IPS-NIHi7 (cell line): Measurements from ENCODE around the gene DYRK4.

Source experiments
- DNase-seq: peaks from one replicate; pipeline ENCODE4 v3.0.0; 2012; ENCODE audit warnings: mixed read lengths; ENCODE audit errors: extremely low spot score

The DYRK4 gene

GRCh38 chr12:4564818-4565217 lies 2.8 kb downstream of the DYRK4 start:
- DNase-seq, result no peak

GRCh38 chr12:4566474-4566873 lies 4.5 kb downstream of the DYRK4 start:
- DNase-seq, result no peak

- no peak for DNase-seq
Observed at GRCh38 chr12:4567073-4567881, 5.3 kb downstream of the DYRK4 start.

GRCh38 chr12:4569261-4569660 lies 7.3 kb downstream of the DYRK4 start:
- DNase-seq, result no peak

- DNase-seq, result no peak
Observed at GRCh38 chr12:4572680-4573079, 10.7 kb downstream of the DYRK4 start.

GRCh38 chr12:4579305-4580102 lies 17.5 kb downstream of the DYRK4 start:
- peak; percentile 50 for DNase-seq

GRCh38 chr12:4580281-4580688 lies 18.3 kb downstream of the DYRK4 start:
- DNase-seq, result no peak

- no peak for DNase-seq
Observed at GRCh38 chr12:4584281-4584680, 22.3 kb downstream of the DYRK4 start.

GRCh38 chr12:4584896-4585295 lies 22.9 kb downstream of the DYRK4 start:
- no peak for DNase-seq

GRCh38 chr12:4586500-4586899 lies 24.5 kb downstream of the DYRK4 start:
- no peak for DNase-seq

GRCh38 chr12:4587108-4587507 lies 25.1 kb downstream of the DYRK4 start:
- DNase-seq, result peak; percentile 70

GRCh38 chr12:4588916-4589315 lies 26.9 kb downstream of the DYRK4 start:
- no peak for DNase-seq

GRCh38 chr12:4589941-4590340 lies 27.9 kb downstream of the DYRK4 start:
- DNase-seq, result no peak

- DNase-seq, result no peak
Observed at GRCh38 chr12:4591180-4591687, 29.2 kb downstream of the DYRK4 start.

GRCh38 chr12:4595881-4596280 lies 33.9 kb downstream of the DYRK4 start:
- no peak for DNase-seq

GRCh38 chr12:4603421-4603820 lies 41.4 kb downstream of the DYRK4 start:
- DNase-seq, result no peak

GRCh38 chr12:4603946-4604345 lies 41.9 kb downstream of the DYRK4 start:
- no peak for DNase-seq

GRCh38 chr12:4604684-4605193 lies 42.7 kb downstream of the DYRK4 start:
- peak; percentile 90 for DNase-seq

- no peak for DNase-seq
Observed at GRCh38 chr12:4607056-4607455, 45.0 kb downstream of the DYRK4 start.

GRCh38 chr12:4609071-4609470 lies 47.1 kb downstream of the DYRK4 start:
- no peak for DNase-seq

- DNase-seq, result no peak
Observed at GRCh38 chr12:4610481-4610880, 48.5 kb downstream of the DYRK4 start.

GRCh38 chr12:4615667-4616066 lies 53.7 kb downstream of the DYRK4 start:
- DNase-seq, result no peak

GRCh38 chr12:4621511-4621910 lies 59.5 kb downstream of the DYRK4 start:
- no peak for DNase-seq
